Measurements from ENCODE around the gene LRRTM2.
"Not testable (repeated sequence)": the region's sequence is repeated elsewhere in the genome, so short reads cannot be mapped to it uniquely, and the experiment has no call there.

LRRTM2 gene

DNA sequence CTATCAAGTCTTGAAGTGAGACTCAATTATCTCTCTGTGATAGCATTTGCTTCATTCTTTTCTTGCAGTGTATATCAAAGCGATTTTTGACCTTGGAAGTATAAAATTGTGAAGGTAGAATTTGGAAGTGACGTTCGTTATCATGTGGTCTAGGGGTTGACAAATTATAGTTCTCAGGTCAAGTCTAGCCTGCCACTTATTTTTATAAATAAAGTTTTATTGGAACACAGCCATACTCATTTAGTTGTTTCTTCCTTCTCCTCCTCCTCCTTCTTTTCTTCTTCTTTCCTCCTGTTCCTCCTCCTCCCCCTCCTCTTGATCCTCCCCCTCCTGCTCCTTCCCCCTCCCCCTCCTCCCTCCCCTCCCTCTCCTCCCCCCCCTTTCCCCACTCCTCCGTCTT lies 38.0 kb downstream of the LRRTM2 start:
- Histone ChIP-seq H3K9me3 (ENCODE audit: control insufficient read depth, insufficient read depth, low read depth, low read length) (no peaks in the 10 kb centered on the region), H3K36me3 (ENCODE audit: control insufficient read depth, insufficient read depth, low read length) (peaks cover 6% of the 10 kb centered on the region; the same call in 1 of the 2 replicates), H3K9ac (ENCODE audit: low read length) (no peak overlapping the region), H3K4me1 (ENCODE audit: control insufficient read depth, insufficient read depth, low read length) (peaks cover 38% of the 10 kb centered on the region), H3K27ac (ENCODE audit: low read depth, low read length) (no peak overlapping the region), H3K4me3 (ENCODE audit: low read depth, low read length) (no peak overlapping the region), H3K27me3 (ENCODE audit: control insufficient read depth, insufficient read depth, low read length) (no peaks in the 10 kb centered on the region)

DNA sequence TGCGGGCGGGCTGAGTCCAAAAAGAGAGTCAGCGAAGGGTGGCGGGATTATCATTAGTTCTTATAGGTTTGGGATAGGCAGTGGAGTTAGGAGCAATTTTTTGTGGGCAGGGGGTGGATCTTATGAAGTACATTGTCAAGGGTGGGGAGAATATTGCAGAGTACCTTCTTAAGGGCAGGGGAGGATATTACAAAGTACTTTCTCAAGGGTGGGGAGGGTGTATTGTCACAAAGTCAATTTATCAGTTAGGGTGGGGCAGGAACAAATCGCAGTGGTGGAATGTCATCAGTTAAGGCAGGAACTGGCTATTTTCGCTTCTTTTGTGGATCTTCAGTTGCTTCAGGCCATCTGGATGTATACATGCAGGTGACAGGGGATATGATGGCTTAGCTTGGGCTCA lies 40.3 kb downstream of the LRRTM2 start:
- Histone ChIP-seq H3K27ac (ENCODE audit: low read depth, low read length) (peak overlapping the region; percentile 90), H3K4me1 (ENCODE audit: control insufficient read depth, insufficient read depth, low read length) (peaks cover 51% of the 10 kb centered on the region)
- not testable (repeated sequence) for H3K4me3 ChIP-seq (ENCODE audit: low read depth, low read length); H3K27me3 ChIP-seq (ENCODE audit: control insufficient read depth, insufficient read depth, low read length); H3K9me3 ChIP-seq (ENCODE audit: control insufficient read depth, insufficient read depth, low read depth, low read length); H3K9ac ChIP-seq (ENCODE audit: low read length); H3K36me3 ChIP-seq (ENCODE audit: control insufficient read depth, insufficient read depth, low read length)

DNA sequence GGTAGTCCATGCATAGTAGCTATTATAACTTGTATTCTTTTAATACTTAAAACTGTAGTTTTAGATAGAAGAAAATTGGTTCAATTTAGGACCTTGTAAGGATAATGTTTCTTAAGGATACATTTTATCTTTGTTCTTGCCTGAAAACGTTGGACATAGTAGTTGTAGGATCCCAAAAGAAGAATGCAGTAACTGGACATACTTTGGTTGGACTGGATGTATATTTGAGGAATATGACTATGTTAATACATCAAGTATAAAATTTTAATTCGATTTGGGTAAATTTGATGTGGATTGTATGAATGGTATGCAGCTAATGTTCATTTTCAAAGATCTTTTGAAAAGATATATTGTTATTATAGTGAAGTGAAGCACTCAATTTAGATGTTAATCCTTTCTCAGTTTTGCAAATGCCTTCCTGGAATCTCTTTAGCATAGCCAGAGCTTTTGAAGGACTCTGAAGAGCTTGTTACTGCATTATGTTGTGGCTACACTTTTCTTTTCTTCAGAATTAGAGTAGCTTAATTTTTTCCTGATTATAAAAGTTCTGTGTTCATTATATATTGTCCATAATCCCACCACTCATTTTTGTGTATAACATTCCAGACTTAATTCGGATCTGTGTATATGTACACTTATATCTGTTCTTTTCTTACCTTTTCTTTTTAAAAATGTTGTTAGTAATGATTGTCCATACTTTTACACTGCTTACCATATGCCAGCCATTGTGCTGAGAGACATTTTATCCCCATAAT lies 41.2 kb downstream of the LRRTM2 start:
- H3K9me3 ChIP-seq (ENCODE audit: control insufficient read depth, insufficient read depth, low read depth, low read length), result no peaks in the 10 kb centered on the region
- peaks cover 51% of the 10 kb centered on the region for H3K4me1 ChIP-seq (ENCODE audit: control insufficient read depth, insufficient read depth, low read length)
- no peak overlapping the region for H3K9ac ChIP-seq (ENCODE audit: low read length)
- no peaks in the 10 kb centered on the region for H3K27me3 ChIP-seq (ENCODE audit: control insufficient read depth, insufficient read depth, low read length)
- H3K36me3 ChIP-seq (ENCODE audit: control insufficient read depth, insufficient read depth, low read length), result peaks cover 10% of the 10 kb centered on the region
- peak overlapping the region; percentile 90 for H3K27ac ChIP-seq (ENCODE audit: low read depth, low read length)
- H3K4me3 ChIP-seq (ENCODE audit: low read depth, low read length), result peak overlapping the region; percentile 43

DNA sequence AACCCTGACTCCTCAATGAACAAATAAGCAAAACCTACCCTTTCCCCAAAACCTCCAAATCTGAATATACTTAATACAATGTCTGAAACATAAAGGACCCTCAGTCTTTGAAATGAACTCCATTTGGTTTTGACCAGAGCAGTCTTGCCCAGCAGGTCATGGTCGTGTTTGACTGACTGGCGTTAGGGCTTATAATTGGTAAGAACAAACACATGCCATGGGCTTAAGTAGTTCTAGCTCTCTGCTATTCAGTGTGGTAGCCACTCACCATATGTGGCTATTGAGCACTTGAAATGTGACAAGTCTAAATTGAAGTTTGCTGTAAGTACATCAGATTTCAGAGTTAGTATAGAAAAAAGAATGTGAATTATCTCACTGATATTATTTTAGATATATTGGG lies 42.1 kb downstream of the LRRTM2 start:
- Histone ChIP-seq H3K27ac (ENCODE audit: low read depth, low read length) (peak overlapping the region; percentile 36), H3K4me1 (ENCODE audit: control insufficient read depth, insufficient read depth, low read length) (peaks cover 51% of the 10 kb centered on the region), H3K36me3 (ENCODE audit: control insufficient read depth, insufficient read depth, low read length) (peaks cover 18% of the 10 kb centered on the region), H3K9ac (ENCODE audit: low read length) (no peak overlapping the region), H3K27me3 (ENCODE audit: control insufficient read depth, insufficient read depth, low read length) (no peaks in the 10 kb centered on the region), H3K9me3 (ENCODE audit: control insufficient read depth, insufficient read depth, low read depth, low read length) (no peaks in the 10 kb centered on the region), H3K4me3 (ENCODE audit: low read depth, low read length) (no peak overlapping the region)

DNA sequence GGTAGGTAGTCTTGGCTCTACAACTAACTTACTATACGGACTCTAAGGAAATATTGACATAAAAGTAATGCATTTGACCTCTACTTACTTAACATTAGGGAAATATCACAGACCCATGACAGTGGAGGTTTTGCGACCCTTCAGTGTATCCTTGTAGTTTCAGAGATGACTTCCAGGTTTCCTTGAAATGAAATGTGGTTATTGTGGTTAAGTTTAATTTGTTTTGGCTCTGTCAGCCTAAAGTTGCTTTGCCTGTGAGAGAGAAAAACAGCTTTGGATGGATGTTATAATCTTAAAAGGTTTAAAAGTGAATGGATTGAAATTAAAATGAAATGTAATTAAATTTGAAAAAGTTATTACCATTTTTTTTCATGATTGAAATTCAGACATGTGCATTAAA lies 42.9 kb downstream of the LRRTM2 start:
- H3K27me3 ChIP-seq (ENCODE audit: control insufficient read depth, insufficient read depth, low read length), result no peaks in the 10 kb centered on the region
- H3K4me3 ChIP-seq (ENCODE audit: low read depth, low read length), result no peak overlapping the region
- peaks cover 51% of the 10 kb centered on the region for H3K4me1 ChIP-seq (ENCODE audit: control insufficient read depth, insufficient read depth, low read length)
- H3K9me3 ChIP-seq (ENCODE audit: control insufficient read depth, insufficient read depth, low read depth, low read length), result no peaks in the 10 kb centered on the region
- H3K27ac ChIP-seq (ENCODE audit: low read depth, low read length), result peak overlapping the region; percentile 36; the same call in 1 of the 2 replicates
- H3K9ac ChIP-seq (ENCODE audit: low read length), result no peak overlapping the region
- peaks cover 27% of the 10 kb centered on the region for H3K36me3 ChIP-seq (ENCODE audit: control insufficient read depth, insufficient read depth, low read length)

DNA sequence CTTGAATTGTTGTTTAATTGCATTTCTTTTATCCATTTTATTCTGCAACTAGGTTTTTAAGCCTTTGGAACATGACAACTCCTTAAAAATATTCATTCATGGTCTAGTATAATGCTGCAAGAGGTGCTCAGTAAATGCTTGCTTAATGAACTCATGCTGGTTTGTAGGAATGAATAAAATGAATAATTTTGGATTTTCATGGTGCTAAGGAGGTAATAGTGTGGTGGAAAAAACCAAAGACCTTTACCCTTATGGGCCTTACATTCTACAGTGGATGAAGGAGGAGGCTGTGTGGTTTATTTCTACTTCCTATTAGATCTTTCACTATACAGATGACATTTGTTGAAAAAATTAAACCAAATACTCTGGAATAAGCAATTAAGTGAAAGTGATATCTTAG lies 43.4 kb downstream of the LRRTM2 start:
- Histone ChIP-seq H3K4me1 (ENCODE audit: control insufficient read depth, insufficient read depth, low read length) (peaks cover 48% of the 10 kb centered on the region), H3K4me3 (ENCODE audit: low read depth, low read length) (no peak overlapping the region), H3K36me3 (ENCODE audit: control insufficient read depth, insufficient read depth, low read length) (peaks cover 30% of the 10 kb centered on the region), H3K27me3 (ENCODE audit: control insufficient read depth, insufficient read depth, low read length) (no peaks in the 10 kb centered on the region), H3K27ac (ENCODE audit: low read depth, low read length) (peak overlapping the region; percentile 36), H3K9ac (ENCODE audit: low read length) (no peak overlapping the region), H3K9me3 (ENCODE audit: control insufficient read depth, insufficient read depth, low read depth, low read length) (no peaks in the 10 kb centered on the region)

DNA sequence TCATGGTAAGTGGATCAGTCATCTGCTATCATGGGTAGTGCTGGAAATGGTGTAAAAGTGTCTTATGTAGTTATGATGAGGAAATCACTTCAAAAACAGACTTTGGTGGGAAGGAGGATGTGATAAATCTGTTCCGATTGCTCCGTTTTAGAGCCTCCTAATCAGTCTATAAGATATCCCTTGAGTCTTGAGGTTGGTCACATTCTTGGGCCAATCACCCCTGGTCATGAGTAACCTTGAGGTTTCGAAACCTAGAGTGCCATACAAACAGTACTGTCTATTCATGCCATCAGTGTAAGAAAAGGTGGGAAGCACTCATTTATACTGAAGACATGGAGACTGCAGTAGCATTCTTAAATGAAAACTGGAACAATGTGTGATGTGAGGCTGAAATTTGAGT lies 45.8 kb downstream of the LRRTM2 start:
- H3K27me3 ChIP-seq (ENCODE audit: control insufficient read depth, insufficient read depth, low read length), result no peaks in the 10 kb centered on the region
- H3K27ac ChIP-seq (ENCODE audit: low read depth, low read length), result no peak overlapping the region
- peaks cover 33% of the 10 kb centered on the region for H3K4me1 ChIP-seq (ENCODE audit: control insufficient read depth, insufficient read depth, low read length)
- H3K9ac ChIP-seq (ENCODE audit: low read length), result no peak overlapping the region
- H3K36me3 ChIP-seq (ENCODE audit: control insufficient read depth, insufficient read depth, low read length), result peaks cover 44% of the 10 kb centered on the region
- no peaks in the 10 kb centered on the region for H3K9me3 ChIP-seq (ENCODE audit: control insufficient read depth, insufficient read depth, low read depth, low read length)
- H3K4me3 ChIP-seq (ENCODE audit: low read depth, low read length), result no peak overlapping the region

DNA sequence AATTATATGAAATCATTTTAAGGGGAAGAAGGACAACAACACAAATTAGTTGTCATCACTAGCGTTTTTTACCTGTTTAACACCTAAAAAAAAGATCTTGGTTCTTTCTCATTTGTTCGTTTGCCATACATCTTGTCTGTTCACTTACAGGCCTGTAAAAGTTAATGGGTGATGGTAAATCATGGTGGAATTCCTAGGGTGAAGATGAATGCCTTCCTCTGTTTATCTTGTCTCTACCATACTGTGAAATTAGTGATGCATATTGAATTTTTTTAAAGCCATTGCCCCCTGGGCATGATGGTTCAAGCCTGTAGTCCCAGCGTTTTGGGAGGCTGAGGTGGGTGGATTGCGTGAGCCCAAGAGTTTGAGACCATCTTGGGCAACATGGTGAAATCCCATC lies 46.6 kb downstream of the LRRTM2 start:
- Histone ChIP-seq H3K36me3 (ENCODE audit: control insufficient read depth, insufficient read depth, low read length) (peaks cover 47% of the 10 kb centered on the region), H3K4me3 (ENCODE audit: low read depth, low read length) (no peak overlapping the region), H3K9ac (ENCODE audit: low read length) (no peak overlapping the region), H3K27me3 (ENCODE audit: control insufficient read depth, insufficient read depth, low read length) (no peaks in the 10 kb centered on the region), H3K27ac (ENCODE audit: low read depth, low read length) (no peak overlapping the region), H3K9me3 (ENCODE audit: control insufficient read depth, insufficient read depth, low read depth, low read length) (no peaks in the 10 kb centered on the region), H3K4me1 (ENCODE audit: control insufficient read depth, insufficient read depth, low read length) (peaks cover 27% of the 10 kb centered on the region)

DNA sequence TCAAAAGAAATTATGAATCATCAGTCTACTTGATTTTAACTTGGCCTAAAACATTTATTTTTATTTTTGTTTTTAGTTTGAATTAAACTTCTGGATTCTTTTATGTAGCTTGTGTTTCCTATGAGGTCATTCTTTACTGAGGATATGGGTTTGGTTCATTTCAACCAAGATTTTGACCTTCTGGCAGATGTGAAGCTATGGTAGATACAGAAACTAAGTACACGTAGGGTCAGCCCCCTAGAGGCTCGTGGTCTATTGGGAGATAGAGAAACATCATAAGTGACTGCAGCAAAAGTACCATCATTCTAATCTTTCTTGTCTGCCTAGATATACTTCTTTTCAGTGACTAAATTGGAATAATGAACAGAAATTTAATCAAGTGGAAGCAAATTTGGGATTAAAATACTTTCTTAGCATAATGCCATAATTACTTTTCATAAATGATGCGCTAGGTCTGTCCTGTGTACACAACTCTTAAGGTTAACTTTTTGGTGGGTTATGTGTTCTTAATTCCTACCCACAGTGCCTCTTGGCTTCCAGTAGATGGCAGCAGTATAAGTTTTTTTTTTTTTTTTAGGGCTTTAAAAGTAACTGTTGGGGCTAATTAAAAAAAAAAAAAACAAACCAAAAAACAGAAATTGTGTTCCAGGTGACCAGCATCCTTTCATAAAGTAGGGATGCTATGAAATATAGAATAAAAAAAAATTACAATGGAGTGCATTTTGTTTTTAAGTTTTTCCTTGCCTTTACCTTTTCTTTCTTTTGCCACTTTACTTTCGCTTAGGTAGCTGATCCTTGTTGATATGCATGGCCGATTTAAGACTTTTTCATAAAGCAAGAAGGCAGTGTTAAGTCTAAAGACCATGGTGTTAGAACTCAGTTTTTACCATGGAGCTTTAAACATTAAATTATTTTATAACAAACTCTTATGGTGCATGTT lies 49.9 kb downstream of the LRRTM2 start:
- no peak overlapping the region for H3K4me3 ChIP-seq (ENCODE audit: low read depth, low read length)
- H3K27ac ChIP-seq (ENCODE audit: low read depth, low read length), result no peak overlapping the region
- H3K36me3 ChIP-seq (ENCODE audit: control insufficient read depth, insufficient read depth, low read length), result peaks cover 49% of the 10 kb centered on the region
- H3K9ac ChIP-seq (ENCODE audit: low read length), result no peak overlapping the region
- no peaks in the 10 kb centered on the region; the same call in 1 of the 2 replicates for H3K4me1 ChIP-seq (ENCODE audit: control insufficient read depth, insufficient read depth, low read length)
- no peaks in the 10 kb centered on the region for H3K27me3 ChIP-seq (ENCODE audit: control insufficient read depth, insufficient read depth, low read length)
- no peaks in the 10 kb centered on the region for H3K9me3 ChIP-seq (ENCODE audit: control insufficient read depth, insufficient read depth, low read depth, low read length)

DNA sequence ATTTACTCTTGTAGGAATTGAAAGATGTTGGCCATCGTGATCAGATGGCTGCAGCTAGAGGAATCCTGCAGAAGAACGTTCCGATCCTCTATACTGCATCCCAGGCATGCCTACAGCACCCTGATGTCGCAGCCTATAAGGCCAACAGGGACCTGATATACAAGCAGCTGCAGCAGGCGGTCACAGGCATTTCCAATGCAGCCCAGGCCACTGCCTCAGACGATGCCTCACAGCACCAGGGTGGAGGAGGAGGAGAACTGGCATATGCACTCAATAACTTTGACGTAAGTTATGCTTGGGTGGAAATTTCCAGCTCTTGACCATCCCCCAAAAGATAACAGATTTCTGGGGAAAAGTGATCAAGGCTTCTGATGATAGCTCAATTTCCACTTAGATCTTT lies 50.6 kb downstream of the LRRTM2 start:
- H3K9ac ChIP-seq (ENCODE audit: low read length), result no peak overlapping the region
- no peak overlapping the region for H3K4me3 ChIP-seq (ENCODE audit: low read depth, low read length)
- H3K36me3 ChIP-seq (ENCODE audit: control insufficient read depth, insufficient read depth, low read length), result peaks cover 50% of the 10 kb centered on the region
- no peaks in the 10 kb centered on the region for H3K27me3 ChIP-seq (ENCODE audit: control insufficient read depth, insufficient read depth, low read length)
- no peak overlapping the region for H3K27ac ChIP-seq (ENCODE audit: low read depth, low read length)
- H3K4me1 ChIP-seq (ENCODE audit: control insufficient read depth, insufficient read depth, low read length), result no peaks in the 10 kb centered on the region; the same call in 1 of the 2 replicates
- no peaks in the 10 kb centered on the region for H3K9me3 ChIP-seq (ENCODE audit: control insufficient read depth, insufficient read depth, low read depth, low read length)

DNA sequence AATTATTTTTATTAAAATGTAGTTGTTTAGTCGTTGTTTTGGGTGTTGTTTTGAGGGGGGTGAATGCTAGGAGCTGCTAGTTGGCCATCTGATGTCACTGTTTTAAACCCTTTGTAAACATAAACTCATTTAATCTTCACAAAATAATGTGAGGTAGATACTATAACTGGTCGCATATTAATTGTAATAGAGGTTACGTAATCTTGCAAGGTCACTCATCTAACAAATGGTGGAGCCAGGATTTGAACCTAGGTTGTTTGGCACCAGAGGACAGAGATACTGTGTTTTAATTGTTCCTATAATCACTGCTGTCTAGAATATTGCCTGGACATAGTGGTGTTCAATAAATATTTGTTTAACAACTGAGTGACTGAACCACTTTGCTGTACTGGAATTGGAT lies 54.4 kb downstream of the LRRTM2 start:
- H3K4me3 ChIP-seq (ENCODE audit: low read depth, low read length), result no peak overlapping the region
- no peaks in the 10 kb centered on the region for H3K27me3 ChIP-seq (ENCODE audit: control insufficient read depth, insufficient read depth, low read length)
- peaks cover 32% of the 10 kb centered on the region for H3K36me3 ChIP-seq (ENCODE audit: control insufficient read depth, insufficient read depth, low read length)
- H3K27ac ChIP-seq (ENCODE audit: low read depth, low read length), result no peak overlapping the region
- no peak overlapping the region for H3K9ac ChIP-seq (ENCODE audit: low read length)
- H3K4me1 ChIP-seq (ENCODE audit: control insufficient read depth, insufficient read depth, low read length), result peaks cover 4% of the 10 kb centered on the region; the same call in 1 of the 2 replicates
- no peaks in the 10 kb centered on the region for H3K9me3 ChIP-seq (ENCODE audit: control insufficient read depth, insufficient read depth, low read depth, low read length)
